K562 (cell line): Measurements from ENCODE around the gene RCL1. TPM values are rescaled to one million over a fixed set of nuclear protein-coding genes. Genes with fewer than 3 reads are reported as not detected.

Experiments used
- ARNT ChIP-seq, 2 experiments: fragments of 450-650 bp; IDR thresholded peaks; 2 replicates each; pipeline ENCODE4 v1.6.1; 2016; ENCODE audit warnings: mild to moderate bottlenecking in 1 of 2
- NFIC ChIP-seq: fragments of 450-650 bp; IDR thresholded peaks from 2 replicates; pipeline ENCODE4 v1.6.1; 2017; ENCODE audit warnings: mild to moderate bottlenecking, inconsistent platforms
- PTRF ChIP-seq: fragments of 450-650 bp; IDR thresholded peaks from 2 replicates; pipeline ENCODE4 v1.6.1; 2016; ENCODE audit warnings: mild to moderate bottlenecking, missing genetic modification characterization, missing compliant biosample characterization
- TAF9B ChIP-seq: fragments of 450-650 bp; IDR thresholded peaks from 2 replicates; pipeline ENCODE4 v1.6.1; 2018; ENCODE audit warnings: mild to moderate bottlenecking; ENCODE audit not compliant: partially characterized antibody
- polyA plus RNA-seq, 8 experiments: library from polyadenylated mRNA; depleted of rRNA in 4 of 8; stranded (reverse) in 5 of 8; unstranded in 3 of 8; fragments of >200 nt; fragmentation: Nextera tagmentation in 2 of 8; fragmentation: Illumina TruSeq in 1 of 8; extraction: Ambion mirVana in 2 of 8; extraction: Trizol in 1 of 8; gene quantifications; 2 replicates each; pipeline versions ENCODE4 v1.2.1 to v1.2.3, GENCODE V29; 2011 to 2014; ENCODE audit warnings: inconsistent platforms in 1 of 8, missing spikeins in 1 of 8
- total RNA-seq, 7 experiments: library from RNA; depleted of rRNA in 6 of 7; stranded (reverse); fragments of >200 nt in 6 of 7; fragmentation: Illumina TruSeq in 2 of 7; extraction: Trizol in 2 of 7; gene quantifications; 2 replicates each; pipeline versions ENCODE4 v1.2.1 to v1.2.3, GENCODE V29; 2011 to 2021; ENCODE audit warnings: low replicate concordance in 1 of 7
- TF ChIP-seq, protein P1 (sequence below): sonication (generic); formaldehyde crosslinking; IDR thresholded peaks from 2 replicates; pipeline ENCODE4 v1.8.0; 2023; ENCODE audit warnings: mild to moderate bottlenecking, missing genetic modification reagents
- TF ChIP-seq, protein P2 (sequence below), 2 experiments: fragments of 150-350 bp in 1 of 2; IDR thresholded peaks; 2 replicates each; pipeline ENCODE4 v1.6.1; 2012 to 2016; ENCODE audit warnings: low read depth in 2 of 2, low read length in 2 of 2, mild to moderate bottlenecking in 1 of 2, moderate library complexity in 1 of 2
- TF ChIP-seq, protein P3 (sequence below): fragments of 200-800 bp; sonication (Bioruptor generic); IDR thresholded peaks from 2 replicates; pipeline ENCODE4 v1.6.1; 2017; ENCODE audit warnings: missing genetic modification characterization, missing compliant biosample characterization

Gene RCL1
- total and polyA plus RNA-seq, 9 of the 15 experiments (the other 6 are each of a cell fraction or from before 2014, with no cell fraction given), result 24.0 to 67.7 (median 38.6) TPM

DNA sequence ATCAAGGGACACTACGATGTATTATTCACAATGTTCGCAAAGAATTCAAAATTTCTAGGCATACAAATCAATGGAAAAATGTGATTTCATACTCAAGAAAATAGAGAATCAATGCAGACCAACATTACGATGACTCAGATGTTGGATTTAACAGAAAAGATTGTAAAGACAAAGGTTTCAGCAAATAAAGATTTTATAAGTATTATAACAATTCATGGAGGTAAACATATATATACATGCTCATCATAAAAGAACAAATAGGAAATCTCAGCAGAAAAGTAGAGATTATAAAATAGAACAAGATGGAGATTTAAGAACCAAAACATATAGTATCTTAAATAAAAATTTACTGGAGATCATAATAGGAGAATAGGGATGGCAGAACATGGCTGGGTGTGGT, 98.9 kb downstream of the RCL1 start (continued):
- TF ChIP-seq, protein P1, sequence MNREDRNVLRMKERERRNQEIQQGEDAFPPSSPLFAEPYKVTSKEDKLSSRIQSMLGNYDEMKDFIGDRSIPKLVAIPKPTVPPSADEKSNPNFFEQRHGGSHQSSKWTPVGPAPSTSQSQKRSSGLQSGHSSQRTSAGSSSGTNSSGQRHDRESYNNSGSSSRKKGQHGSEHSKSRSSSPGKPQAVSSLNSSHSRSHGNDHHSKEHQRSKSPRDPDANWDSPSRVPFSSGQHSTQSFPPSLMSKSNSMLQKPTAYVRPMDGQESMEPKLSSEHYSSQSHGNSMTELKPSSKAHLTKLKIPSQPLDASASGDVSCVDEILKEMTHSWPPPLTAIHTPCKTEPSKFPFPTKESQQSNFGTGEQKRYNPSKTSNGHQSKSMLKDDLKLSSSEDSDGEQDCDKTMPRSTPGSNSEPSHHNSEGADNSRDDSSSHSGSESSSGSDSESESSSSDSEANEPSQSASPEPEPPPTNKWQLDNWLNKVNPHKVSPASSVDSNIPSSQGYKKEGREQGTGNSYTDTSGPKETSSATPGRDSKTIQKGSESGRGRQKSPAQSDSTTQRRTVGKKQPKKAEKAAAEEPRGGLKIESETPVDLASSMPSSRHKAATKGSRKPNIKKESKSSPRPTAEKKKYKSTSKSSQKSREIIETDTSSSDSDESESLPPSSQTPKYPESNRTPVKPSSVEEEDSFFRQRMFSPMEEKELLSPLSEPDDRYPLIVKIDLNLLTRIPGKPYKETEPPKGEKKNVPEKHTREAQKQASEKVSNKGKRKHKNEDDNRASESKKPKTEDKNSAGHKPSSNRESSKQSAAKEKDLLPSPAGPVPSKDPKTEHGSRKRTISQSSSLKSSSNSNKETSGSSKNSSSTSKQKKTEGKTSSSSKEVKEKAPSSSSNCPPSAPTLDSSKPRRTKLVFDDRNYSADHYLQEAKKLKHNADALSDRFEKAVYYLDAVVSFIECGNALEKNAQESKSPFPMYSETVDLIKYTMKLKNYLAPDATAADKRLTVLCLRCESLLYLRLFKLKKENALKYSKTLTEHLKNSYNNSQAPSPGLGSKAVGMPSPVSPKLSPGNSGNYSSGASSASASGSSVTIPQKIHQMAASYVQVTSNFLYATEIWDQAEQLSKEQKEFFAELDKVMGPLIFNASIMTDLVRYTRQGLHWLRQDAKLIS (CRISPR knock-in tag), result no peak
- TF ChIP-seq TAF9B, result no peak
- no peak for TF ChIP-seq NFIC
- TF ChIP-seq PTRF, result no peak
- no peak for TF ChIP-seq ARNT (IDR thresholded peaks at IDR 0.05)
- TF ChIP-seq, protein P2, sequence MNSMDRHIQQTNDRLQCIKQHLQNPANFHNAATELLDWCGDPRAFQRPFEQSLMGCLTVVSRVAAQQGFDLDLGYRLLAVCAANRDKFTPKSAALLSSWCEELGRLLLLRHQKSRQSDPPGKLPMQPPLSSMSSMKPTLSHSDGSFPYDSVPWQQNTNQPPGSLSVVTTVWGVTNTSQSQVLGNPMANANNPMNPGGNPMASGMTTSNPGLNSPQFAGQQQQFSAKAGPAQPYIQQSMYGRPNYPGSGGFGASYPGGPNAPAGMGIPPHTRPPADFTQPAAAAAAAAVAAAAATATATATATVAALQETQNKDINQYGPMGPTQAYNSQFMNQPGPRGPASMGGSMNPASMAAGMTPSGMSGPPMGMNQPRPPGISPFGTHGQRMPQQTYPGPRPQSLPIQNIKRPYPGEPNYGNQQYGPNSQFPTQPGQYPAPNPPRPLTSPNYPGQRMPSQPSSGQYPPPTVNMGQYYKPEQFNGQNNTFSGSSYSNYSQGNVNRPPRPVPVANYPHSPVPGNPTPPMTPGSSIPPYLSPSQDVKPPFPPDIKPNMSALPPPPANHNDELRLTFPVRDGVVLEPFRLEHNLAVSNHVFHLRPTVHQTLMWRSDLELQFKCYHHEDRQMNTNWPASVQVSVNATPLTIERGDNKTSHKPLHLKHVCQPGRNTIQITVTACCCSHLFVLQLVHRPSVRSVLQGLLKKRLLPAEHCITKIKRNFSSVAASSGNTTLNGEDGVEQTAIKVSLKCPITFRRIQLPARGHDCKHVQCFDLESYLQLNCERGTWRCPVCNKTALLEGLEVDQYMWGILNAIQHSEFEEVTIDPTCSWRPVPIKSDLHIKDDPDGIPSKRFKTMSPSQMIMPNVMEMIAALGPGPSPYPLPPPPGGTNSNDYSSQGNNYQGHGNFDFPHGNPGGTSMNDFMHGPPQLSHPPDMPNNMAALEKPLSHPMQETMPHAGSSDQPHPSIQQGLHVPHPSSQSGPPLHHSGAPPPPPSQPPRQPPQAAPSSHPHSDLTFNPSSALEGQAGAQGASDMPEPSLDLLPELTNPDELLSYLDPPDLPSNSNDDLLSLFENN (IDR thresholded peaks at IDR 0.05; ENCODE audit: low read depth in 2 of 2, low read length in 2 of 2), result no peak
- TF ChIP-seq, protein P3, sequence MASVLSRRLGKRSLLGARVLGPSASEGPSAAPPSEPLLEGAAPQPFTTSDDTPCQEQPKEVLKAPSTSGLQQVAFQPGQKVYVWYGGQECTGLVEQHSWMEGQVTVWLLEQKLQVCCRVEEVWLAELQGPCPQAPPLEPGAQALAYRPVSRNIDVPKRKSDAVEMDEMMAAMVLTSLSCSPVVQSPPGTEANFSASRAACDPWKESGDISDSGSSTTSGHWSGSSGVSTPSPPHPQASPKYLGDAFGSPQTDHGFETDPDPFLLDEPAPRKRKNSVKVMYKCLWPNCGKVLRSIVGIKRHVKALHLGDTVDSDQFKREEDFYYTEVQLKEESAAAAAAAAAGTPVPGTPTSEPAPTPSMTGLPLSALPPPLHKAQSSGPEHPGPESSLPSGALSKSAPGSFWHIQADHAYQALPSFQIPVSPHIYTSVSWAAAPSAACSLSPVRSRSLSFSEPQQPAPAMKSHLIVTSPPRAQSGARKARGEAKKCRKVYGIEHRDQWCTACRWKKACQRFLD (CRISPR knock-in tag), result no peak
